ENCODE measurements around the gene COX4I1.

Gene COX4I1

DNA sequence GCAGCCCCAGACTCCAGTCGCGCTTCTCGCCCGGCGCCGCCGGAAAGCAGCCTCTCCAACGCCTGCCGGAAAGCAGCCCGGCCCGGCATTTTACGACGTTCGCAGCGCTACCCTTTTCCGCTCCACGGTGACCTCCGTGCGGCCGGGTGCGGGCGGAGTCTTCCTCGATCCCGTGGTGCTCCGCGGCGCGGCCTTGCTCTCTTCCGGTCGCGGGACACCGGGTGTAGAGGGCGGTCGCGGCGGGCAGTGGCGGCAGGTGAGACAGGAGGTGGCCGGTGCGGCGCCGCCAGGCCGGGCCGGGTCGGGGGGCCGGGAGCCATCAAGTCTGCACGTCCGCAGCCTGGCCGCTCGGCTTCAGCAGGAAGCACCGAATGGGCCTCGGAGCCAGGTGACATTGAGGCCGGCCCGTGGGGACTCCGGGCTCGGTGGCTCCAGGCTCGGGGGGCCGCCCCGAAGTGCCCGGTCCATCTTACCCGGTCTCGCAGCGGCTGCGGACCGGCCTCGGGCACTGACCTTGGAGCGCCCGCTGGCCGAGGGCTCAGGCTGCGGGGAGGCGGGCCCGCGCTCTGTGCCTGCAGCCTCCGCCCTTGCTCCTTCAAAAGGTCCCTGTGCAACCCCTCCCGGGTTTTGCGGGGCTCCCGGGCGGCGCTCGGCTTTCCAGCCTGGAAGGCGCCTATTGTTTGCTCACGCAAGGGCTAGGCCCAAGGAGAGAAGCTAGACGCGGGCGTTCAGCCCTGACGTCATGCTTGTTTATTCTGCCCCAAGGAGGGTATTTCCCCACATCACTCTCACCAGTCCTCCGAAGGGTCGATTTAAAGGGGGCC lies at the start of gene COX4I1, which contains the start of gene EMC8:
COX4I1 (plus strand) TSS at position 199 of the 824 bp plus-strand sequence. CDS start 1,511 bp downstream, outside the sequence.
EMC8 (minus strand) TSS at position 48 of the 824 bp plus-strand sequence. CDS start 249 bp downstream, outside the sequence.
- peak; percentile 92 to 93 for DNase-seq

DNA sequence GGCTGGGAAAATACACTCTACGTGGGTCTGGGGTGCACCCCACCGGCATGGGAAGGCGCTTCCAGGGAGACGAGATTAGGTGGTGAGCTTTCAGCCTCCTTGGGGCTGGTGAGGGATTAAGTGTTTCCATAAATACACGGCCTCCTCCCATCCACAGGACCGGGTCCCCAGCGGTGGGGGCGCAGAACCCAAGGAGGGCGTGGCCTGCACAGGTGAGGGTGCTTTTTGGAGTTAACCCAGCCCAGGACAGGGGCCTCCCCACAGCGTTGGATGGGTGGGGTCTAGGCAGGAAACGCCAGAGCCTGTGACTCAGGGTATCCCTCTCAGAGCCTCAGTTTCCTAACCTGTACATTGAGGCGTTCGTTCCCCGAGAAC lies 49.7 kb upstream of the COX4I1 start:
- no peak for DNase-seq

DNA sequence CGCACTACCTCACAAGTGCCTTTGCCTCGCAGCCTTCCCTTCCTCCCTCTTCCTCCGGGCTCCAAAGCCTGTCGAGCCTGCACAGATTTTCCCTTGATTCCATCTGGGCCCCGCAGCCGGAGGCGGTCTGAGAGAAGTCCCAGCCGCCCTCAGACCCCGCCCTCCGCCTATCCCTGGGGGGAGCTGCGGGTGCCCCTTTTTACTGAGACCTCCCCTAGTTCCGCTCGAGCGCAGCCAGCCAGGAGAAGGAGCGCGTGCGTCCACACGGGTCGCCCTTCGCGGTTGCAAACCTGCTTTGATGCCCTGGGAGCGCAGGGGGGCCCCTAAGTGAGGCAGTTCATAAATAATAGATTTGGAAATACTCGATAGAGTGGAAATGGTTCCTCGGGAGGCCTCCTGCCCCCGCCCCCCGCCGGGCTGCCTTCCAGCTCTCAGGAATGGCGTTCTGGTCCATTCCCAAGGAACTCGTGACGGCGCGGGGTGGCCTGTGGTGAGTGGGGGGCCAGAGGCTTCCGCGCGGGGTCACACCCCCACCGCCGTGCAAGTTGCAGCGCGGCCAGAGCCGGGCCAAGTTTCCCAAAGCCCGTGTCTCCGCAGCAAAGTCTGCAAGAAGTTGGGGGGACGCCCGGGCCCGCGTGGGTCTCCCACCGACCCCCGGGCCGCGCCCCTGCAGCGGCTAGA lies 49.2 kb upstream of the COX4I1 start:
- DNase-seq, result no peak

DNA sequence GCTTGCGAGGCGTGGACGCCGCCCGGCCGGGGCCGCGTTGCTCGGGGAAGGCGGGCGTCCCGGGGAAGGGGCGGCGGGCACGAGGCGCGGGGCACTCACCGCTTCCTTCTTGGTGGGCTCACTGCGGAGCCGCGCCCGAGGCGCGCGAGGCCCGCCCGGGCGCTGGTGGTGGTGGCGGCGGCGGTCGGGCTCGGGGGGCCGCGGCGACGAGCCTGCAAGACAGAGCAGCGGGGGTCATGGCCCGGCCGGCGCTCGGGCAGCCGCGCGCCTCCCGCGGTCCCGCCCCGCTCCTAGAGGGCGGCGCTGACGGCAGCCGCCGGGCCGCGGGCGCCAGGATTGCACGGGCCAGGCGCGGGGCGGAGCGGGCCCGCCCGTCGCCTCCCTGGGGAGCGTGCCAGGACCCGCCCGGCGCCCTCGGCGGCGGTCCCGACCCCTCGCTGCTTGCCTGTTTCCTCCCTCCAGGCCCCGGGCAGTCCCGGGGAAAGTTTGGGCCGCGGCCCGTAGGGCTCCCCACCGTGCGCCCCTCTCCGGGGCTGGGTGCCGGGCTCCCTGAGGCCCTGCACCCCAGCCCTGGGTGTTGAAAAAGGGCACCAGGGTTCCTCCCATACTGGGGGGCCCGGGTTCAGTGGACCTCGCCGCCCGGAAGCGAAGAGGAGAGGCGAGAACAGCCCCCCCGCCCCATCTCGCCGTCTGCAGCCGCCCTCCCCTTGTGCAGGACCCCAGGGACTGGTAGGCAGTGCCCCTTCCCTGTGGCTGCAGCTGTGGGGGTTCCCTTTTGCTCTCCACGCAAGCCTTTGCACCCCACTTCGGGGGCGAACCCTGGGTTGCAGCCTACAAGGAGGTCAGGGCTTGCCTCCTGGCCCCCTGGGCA lies 48.4 kb upstream of the COX4I1 start, which contains the start of gene C16orf74:
C16orf74 (minus strand) TSS at position 270 of the 871 bp plus-strand sequence. CDS start 15,879 bp downstream, outside the sequence.
- no peak for DNase-seq

DNA sequence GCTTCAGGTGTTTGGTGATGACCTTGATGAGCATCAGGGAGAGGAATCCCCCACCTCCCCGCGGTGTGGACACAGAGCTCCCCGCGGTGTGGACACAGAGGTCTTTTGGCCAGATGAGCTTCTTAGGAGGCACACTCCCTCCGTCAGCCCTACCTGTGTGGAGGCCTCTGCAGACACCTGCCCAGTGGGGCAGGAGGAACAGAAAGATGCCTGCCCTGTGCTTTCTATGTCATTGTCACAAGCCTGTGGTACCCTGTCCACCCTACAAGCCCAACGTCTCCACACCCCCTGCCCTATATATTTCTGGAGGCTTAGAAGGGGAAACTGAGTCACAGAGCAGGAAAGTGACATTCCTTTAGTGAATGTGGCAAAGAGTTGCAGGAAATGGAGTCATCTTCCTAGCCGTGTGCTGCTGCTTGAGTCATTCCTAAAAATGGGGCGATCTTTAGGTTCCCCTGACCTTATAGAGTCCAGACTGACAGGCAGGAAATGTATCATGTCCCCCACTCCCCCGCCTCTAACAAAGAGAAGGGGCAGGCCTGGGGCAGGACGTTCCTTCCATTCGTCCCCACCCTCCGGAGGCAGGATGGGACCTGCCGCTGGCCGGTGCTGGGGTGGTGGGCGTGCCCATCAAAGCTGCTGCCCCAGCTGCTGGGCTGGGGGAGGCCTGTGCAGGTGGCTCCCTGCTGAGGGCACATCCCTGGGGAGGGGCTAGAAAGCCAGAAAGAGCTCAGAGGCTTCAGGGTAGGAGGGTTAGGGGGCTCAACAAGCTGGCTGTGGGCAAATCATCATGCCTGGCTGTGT lies 47.6 kb upstream of the COX4I1 start:
- no peak for DNase-seq

DNA sequence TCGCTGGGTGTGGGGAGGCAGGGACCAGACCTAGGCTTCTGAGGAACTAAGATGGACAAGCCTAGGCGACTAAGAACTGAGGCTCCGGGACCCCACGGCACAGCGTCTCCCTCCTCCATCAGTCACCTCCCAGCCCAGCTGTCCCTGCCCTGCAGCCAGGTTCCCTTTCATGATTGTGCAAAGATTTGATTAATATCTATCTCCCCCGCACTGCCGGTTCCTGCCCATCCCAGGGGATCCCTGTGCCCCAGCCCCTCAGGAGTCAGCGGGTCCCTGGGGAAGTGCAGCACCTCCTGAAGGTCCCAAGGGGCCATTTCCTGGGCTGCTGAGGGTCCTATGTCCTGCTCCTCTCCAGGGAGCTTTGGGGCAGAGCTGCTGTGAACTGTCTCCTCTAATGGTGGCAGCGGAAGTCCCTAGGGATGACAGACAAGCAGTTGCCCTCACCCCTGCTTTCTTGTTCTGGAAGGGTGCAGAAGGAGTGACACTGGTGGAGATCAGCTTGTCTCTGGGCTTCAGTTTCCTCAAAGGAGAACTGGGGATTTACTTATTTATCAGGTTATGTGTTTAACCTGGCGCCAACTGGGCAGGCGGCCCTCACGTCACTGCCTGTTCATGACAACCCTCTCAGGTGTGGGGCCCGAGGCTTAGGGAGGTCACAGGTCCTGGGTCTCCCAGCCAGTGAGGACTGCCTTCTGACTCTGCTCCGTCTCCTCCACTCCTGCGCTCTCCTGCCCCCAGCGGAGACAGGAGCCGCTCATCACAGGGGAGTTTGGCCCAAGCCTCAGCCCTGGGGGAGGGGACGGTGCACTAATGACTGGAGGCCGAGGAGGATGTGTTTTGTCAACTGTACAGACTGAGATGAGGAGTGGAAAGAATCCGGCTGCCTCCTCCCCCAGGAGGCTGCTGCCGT lies 46.7 kb upstream of the COX4I1 start:
- DNase-seq, result no peak

DNA sequence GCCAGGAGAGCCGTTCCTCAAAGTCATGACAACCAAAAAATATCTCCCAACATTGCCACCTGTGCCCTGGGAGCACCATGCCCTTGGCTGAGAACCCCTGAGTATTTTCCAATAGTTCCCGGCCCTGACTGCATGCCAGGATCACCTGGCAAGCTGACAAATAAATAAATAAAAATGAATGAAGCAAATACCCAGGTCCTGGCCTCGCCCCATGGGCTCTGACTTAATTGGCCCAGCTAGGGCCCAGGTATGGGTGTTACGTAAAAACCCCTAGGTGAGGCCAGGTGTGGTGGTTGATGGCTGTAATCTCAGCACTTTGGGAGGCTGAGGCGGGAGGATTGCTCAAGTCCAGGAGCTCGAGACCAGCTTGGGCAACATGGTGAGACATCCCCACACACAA lies 45.9 kb upstream of the COX4I1 start:
- no peak for DNase-seq

DNA sequence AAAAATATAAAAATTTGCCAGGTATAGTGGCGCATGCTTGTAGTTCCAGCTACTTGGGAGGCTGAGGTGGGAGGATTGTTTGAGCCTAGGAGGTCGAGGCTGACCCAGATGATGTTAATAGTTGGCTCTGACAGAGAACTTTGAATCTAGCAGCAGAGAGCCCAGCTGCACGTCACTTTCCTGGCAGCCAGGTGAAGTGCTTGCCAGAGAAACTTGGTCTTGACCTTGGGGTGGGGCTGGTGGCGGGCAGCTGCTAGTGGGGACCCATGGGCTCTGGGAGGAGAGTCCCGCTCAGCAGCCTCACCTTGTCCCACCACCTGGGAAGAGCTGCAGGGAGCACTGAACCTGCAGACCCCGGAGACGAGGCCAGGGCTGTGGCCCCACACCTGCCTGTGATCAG lies 45.5 kb upstream of the COX4I1 start:
- DNase-seq, result no peak

DNA sequence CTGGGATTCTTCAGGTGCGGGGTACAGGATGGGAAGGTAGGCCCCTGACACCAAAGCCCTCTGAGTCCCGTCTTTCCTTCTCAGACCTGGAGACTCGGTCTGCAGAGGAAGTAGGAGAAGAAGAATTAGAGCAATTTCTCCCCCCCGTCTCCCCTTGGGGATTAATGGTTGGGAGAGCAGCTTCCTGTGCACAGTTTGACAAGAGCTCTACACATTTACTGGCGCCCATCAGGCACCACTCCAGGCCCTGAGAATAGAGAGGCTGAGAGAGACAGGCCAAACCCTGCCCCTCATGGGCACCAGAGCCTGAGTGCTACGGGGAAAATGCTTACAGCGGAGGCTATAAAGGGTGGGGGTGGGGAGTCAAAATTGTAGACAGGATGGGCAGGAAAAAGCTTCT lies 45.1 kb upstream of the COX4I1 start:
- DNase-seq, result no peak

DNA sequence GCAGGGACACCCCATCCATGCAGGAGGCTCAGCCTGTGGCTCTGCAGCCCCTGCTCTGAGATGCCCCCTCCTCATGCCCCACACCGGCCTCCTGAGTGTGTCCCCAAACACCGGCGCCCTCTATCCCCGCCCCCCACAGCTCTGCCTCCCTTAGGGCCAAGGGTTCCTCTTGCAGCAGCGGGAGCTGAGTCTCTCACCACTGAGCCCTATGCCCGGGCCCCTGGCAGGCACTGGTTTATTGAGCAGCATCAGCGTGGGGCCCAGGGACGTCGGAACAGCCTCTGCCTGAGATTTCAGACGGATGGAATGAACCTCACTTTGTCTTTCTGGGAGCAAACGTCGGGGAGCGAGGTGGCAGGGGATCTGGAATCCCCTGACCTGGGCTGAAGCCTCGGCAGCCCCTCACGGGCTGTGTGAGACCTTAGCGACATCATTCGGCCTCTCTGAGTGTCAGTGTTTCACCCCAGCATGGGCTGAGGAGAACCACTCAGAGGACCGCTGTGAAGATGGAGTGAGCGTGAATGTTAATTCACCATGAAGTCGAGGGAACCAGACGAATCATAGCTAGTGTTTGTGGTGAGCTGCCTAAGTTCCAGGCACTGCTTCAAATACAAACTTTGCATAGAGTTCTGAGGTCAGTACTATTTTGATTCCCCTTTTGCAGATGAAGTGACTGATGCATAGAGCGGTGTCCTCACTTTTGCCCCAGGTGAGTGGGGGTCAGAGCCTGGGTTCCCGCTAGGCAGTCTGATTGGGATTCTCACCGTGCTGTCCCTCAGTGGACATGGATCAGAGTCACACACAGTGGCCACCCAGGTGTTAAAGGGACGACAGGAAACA lies 43.3 kb upstream of the COX4I1 start:
- DNase-seq, result no peak

DNA sequence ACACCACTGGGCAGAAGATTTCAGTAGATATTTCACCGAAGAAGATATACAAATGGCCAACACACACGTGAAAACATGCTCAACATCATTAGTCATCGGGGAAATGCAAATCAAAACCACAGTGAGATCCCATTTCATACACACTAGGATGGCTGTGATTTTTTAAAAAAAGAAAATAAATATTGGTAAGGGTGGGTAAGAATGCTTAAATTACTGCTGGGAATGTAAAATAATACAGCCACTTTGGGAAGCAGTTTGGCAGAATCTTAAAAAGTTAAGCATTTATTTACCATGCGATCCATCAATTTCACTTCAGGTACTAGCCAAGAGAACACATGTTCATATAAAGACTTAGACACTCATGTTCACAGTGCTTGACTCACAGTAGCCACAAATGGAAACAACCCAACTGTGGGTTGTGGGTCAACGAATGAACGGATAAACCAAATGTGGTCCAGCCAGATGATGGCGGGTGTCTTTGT lies 42.1 kb upstream of the COX4I1 start:
- no peak for DNase-seq

DNA sequence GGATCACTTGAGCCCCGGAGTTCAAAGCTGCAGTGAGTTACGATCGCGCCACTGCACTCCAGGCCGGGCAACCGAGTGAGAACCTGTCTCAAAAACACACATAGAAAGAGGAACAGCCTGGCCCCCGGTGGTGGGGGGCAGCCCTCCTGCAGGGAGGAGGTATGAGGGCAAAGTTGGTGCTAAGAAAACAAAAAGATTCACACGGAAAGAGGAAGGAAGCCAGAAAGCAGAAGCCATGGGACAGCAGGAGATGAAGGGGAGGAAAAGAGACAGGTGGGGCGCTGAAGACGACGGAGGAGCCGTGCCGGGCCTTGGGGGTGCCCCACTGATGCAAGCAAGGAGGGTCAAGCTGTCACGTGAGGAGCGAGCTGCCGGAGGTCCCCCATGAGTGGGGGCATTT lies 40.4 kb upstream of the COX4I1 start:
- no peak for DNase-seq

DNA sequence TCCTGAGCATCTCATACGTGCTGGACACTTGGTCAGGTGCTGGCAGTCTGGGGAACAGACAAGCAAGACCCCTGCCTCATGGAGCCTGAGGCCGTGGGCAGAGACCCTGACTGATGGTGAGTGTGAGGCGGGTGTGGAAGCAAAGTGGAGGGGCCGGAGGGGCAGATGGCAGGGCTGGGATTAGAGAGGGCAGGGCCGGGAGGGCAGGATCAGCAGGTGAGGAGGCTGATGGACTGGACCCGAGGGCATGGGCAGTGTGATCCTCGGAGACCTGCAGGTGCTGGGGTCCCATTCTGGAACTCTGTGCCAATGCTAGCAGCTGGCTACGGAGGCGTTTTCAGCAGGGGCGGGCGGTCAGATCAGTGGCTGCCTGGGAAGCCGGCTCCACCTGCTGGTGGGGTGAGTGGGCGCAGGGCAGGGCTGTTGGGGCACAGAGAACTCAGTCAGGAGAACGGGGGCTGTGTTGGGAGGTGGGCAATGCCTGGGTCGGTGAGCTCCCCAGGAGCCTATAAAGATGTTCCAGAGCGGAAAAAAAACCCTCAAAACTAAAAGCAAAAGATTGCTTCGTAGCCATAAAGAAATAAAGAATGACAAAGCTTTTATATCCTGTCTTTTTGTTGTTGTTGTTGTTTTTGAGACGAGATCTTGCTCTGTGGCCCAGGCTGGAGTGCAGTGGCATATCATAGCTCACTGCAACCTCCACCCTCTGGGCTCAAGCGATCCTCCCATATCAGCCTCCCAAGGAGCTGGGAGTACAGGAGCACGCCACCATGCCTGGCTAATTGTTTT lies 39.7 kb upstream of the COX4I1 start:
- peak; percentile 11 to 23 for DNase-seq

DNA sequence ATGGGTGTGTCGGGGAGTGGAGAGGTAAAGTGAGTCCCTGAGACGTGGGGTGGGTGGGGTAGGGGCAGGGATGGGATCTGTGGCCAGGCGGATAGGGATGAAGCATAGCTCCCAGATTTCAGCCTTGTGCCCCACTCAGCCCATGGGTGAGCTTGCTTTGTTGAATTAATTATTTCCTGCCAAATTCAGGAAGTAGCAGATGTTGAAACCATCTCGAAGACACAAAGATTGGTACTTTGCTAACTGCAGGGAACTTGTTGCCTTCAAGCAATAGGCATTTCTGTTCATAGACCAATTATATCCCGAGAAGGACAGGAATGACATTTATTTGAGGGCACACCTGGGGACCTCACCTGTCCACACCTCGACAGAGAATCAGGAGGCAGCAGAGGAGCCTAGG lies 37.6 kb upstream of the COX4I1 start:
- no peak for DNase-seq

DNA sequence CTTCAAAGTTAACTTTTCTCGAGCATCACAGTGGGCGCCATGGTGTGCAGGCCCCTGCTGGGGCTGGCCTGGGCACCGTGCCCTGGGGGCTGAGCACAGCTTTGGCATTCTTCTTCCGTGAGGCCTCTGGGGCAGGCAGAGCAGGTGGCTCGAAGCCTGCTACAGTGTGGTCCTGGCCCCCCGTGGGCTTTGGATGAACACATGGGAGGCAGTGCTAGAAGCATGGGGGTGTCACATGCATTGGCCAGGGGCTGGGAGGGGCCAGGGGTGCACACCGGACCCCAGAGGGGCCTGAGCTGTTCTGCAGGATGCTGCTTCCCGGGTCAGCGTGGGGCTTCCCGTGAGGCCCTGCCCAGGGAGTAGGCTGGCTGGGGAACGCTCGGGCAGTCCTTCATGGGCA lies 36.5 kb upstream of the COX4I1 start:
- DNase-seq, result no peak

DNA sequence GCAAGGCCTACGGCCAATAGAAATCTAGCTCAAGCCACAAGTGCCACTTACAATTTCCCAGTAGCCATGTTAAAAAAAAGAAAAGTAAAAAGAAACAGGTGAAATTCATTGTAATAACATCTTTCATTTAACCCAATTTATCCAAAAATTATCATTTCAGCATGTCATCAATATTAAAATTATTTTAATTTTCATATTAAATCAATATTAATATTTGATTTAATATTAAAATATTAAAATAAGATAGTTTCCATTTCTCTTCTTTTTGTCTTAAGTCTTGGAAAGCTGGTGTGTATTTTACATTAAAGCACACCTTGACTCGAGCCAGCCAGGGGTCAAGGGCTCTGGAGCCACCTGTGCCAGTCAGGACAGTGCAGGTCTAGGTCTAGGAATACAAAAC lies 35.9 kb upstream of the COX4I1 start:
- no peak for DNase-seq

DNA sequence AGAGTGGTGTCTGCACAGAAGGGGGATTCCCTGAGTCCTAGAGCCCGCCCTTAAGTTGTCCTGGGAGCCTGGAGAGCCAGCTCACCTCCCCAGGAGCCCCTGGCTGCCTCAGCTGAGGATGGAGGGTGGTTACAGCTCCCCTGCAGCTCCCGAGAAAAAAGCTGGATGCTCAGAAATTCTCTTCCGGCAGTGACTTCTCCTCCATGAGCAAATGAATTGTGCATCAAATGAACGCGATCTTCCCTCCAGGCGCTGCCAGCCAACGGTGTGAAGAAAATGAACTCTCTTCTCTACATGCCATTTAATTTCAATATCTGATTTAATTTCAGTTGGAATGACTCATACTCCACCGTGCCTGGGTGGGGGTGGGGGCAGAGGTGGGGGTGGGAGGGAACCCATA lies 34.3 kb upstream of the COX4I1 start:
- no peak for DNase-seq

DNA sequence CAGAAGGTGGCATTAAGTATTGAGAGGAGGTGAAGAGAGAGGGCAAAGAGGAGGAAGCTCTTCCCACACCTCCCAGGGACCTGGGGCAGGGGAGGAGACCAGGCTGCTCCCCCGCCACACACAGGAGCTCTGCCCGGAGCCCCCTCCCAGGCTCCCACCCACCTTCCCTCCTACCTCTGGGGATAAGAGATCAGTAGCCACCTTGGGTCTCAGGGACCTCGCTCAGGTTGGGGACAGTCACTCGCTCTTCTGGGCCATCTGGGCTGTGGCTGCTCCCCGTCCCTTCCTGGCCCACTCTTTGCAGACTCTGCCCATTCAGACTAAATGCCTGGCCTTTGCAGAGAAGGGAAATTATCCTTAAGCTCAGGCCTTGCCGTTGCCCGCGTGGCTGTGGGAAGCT lies 33.7 kb upstream of the COX4I1 start:
- no peak for DNase-seq

DNA sequence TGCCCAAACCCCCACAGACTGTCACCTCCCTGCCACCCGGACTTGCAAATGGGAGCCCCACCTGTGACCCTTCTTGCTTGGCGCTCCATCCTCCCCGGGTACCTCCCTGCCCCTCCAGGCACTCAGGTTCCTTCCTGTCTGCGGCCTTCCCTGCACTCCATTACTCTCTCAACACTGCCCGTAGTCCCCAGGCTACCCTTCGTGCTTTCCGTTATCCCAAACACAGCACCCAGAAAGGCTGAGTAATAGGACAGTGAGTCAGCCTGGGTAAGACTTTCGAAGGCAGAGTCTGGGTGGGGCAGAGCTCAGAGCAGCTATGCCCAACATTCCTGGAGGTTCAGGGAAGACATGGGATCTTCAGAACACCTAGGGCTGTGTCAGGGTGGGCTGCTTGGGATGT lies 32.0 kb upstream of the COX4I1 start:
- no peak for DNase-seq
